Non-pigmented ciliary epithelial cell (primary cell): ENCODE data around the gene DGKG.

Experiments
- DNase-seq: peaks from one replicate; pipeline ENCODE4 v3.0.0-alpha.2; 2010; ENCODE audit warnings: low read depth

DGKG gene

GRCh38 chr3:186137051-186137685 lies 224.9 kb downstream of the DGKG start:
- DNase-seq, result no peak

- no peak for DNase-seq
Measured at GRCh38 chr3:186133980-186134379, 228.1 kb downstream of the DGKG start.

- no peak for DNase-seq
Measured at GRCh38 chr3:186132487-186132886, 229.5 kb downstream of the DGKG start.

- DNase-seq, result no peak
Measured at GRCh38 chr3:186129206-186129605, 232.8 kb downstream of the DGKG start.

DNA sequence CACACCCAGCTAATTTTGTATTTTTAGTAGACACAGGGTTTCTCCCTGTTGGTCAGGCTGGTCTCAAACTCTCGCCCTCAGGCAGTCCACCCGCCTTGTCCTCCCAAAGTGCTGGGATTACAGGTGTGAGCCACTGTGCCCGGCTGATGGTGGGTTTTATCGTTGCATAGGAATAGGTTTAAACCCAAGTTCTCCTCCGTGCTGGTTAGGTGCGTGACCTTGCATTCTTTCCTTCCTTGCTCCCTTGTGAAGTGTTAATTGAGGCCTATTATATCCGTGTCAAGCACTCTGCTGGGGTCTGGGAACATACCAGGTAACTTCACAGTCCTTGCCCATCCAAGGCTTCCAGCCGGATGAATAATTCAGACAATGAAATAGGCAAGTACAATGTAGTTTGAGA lies 233.9 kb downstream of the DGKG start:
- no peak for DNase-seq

GRCh38 chr3:186127463-186127862 lies 234.6 kb downstream of the DGKG start:
- no peak for DNase-seq

DNA sequence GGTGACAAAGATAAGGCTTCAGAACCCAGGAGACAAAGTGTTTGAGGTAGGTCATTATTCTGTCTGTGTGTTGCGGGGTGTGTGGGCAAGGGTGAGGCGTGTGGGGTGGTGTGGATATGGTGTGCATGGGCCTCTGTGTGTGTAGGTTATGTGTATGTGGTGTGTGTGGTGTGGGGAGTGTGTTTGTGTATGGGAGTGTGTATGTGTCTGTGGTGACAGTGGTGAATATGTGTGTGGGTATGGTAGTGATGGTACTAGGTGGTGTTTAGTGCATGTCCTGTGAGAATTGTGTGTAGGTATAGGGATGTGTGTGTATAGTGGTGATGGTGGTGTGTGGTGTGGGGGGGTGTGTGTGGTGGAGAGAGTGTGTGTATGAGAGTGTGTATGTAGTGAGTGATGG lies 236.9 kb downstream of the DGKG start:
- no peak for DNase-seq

GRCh38 chr3:186124592-186124991 lies 237.4 kb downstream of the DGKG start:
- DNase-seq, result no peak

DNA sequence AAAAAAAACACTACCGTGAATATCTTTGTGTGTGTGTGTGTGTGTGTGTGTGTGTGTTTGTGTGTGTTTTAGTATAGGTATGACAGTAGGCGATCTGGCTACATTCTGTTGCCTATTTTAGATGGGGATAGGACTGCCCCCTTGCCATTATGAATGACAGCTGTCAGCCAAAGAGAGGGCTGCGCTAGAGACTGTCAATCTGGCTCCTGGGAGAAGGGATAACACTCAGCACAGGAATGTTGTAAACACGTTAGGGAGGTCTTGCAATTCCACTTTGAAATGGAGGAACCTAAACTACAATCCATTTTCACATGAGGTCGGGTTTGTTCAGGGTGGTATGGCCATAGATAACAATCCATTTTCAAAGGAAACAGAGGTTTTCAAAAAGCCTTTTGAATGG lies 239.0 kb downstream of the DGKG start:
- DNase-seq, result no peak

DNA sequence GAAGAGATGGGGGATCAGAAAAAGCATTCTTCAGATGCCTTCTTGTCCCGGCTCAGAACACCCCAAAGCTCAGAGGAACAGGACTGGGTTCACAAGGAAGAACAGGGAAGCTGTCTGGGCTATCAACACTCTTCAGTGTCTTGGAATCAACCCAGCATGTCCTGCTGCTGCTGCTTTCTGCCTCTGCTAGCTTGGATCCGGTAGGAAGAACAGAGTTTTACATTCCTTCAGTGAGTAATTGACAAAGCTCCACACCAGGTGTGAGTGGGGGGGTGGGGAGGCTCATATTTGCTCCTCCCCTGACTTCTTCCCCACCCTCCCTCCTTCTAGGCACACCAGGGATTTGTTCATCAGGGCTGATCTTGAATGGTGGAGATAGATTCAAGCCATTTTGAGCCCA lies 240.1 kb downstream of the DGKG start:
- no peak for DNase-seq

DNA sequence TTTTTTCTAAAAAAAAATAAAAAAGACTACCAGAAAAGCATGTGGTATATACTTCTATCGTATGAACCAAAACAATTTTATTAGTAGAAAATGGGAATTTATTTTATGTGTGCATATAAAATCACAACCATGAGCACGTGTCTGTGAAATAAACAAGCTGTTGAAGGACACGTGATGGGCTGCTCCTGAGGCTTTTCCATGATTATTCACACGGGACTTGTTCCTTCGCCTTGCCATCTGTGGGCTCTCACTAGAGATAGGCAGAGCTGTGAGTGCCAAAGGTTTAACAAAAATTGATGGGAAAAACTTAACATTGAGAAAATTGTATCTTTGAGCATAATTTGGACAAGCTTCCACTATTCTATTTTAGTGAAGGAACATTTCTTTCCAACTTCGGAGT lies 240.8 kb downstream of the DGKG start:
- DNase-seq, result no peak

DNA sequence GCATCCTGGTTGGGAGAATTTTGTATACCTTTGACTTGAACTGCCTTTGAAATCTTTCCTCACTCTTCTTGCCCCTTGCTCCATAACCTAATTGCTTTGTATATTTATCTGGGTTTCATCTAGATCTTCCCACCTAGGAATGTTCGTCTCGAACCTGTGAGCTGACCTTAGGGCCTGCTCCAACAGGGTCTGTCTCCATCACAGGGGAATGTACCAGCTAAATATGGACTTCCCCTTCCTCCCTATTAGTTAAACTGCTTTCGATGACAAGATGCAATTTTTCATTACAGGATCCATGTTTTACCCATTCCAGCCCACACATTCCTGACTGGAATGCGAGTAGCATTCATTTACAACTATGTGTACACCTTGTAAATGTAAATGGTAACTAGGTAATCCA lies 242.5 kb downstream of the DGKG start:
- no peak for DNase-seq

DNA sequence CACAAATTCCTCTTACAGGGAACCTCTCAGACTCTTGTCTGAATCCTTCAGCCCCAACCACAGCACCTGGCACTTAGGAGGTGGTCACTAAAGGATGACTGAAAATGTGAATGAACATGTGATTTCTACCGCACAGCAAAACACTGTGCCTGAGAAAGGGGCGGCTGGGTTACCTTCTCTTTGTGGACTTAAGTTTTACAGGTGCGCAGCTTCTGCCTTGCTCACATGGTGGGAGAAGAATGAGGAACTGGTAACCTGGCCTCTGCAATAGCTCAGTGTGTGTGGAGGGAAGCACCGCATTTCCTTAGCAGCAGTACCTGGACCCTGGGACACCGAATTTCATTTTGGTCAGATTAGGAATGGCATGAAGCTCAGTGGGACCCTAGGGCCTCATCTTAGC lies 243.3 kb downstream of the DGKG start:
- DNase-seq, result no peak

DNA sequence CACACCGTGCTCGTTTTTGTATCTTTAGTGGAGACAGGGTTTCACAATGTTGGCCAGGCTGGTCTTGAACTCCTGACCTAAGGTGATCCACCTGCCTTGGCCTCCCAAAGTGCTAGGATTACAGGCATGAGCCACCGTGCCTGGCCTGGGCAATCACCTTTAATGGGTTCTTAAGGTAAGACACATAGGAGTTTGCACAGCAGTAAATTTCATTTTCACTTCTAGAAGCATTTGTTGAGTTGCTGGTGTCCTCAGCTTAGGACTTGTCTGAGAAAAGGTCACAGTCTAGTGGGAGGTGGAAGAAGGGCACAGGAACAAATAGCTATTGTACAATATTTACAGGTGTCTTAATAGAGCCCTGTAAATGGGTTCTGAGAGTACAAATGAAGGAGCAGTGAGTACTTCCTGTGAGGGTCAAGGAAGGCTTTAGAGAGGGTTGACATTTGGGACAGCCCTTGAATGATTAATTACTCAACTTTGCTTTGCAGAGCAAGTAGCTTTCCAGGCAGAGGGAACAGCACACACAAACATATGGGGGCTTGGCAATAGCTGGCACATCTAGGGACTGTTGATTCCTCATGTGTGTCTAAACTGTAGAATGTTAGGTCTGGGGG lies 244.4 kb downstream of the DGKG start:
- no peak for DNase-seq

GRCh38 chr3:186115239-186115996 lies 246.6 kb downstream of the DGKG start:
- no peak for DNase-seq

GRCh38 chr3:186110975-186111974 lies 250.8 kb downstream of the DGKG start:
- DNase-seq, result no peak

GRCh38 chr3:186109897-186110803 lies 251.9 kb downstream of the DGKG start:
- no peak for DNase-seq

- DNase-seq, result peak; percentile 98
Measured at GRCh38 chr3:186108941-186109865, 252.8 kb downstream of the DGKG start, which contains the start of gene ETV5. ETV5 (minus strand) TSS chr3:186109089; CDS start chr3:186105868, 3,221 bp downstream.

DNA sequence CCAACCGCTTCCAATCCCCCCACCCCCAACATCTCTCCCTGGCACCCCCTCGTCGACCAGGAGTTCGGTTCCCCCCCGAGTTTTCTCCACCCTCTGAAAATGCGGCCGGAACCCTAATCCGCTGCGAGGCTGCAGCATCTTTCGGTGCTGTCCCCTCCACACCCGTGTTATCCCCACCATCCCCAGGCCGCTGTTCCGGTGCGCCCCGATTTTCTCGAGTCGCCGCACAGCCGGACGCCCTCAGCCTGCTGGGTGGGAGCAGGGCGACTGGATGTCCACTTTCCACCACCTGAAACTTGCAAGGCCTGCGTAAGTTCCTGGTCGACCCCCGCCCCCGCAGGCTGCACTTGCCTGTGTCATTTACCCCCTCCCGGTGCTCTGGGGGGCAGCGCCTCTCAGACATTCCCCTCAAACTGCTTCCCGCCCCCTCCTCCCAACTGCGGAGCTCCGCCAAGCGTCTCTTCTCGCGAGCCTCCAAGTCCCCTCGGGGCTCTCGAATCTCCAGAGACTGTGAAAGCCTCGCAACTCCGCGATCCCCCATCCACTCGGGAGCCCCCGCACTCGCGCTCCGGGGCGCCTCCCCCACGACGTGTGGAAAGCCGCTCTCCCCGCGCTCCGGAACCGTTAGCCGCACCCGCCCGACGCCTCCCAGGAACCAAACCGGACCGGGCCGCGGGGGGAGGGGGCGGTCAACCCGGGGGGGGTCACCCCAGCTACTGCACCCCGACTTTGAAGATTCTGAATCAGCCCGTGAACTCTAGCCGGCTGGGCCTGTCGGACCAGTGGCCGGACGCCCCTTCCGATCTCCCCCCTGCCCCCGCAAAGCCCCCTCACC lies 253.7 kb downstream of the DGKG start:
- DNase-seq, result no peak
